ENCODE measurements around the gene IQSEC1.
A peak's percentile ranks its signal among the peaks of the same experiment; 100 is the strongest.

Gene IQSEC1

GRCh38 chr3:13106308-13107001 is 33.2 kb upstream of the IQSEC1 start:
- DNase-seq (ENCODE audit: low spot score): no peak

GRCh38 chr3:13105896-13106250 is 32.6 kb upstream of the IQSEC1 start:
- DNase-seq (ENCODE audit: low spot score): no peak

- DNase-seq (ENCODE audit: low spot score): no peak
Measured at GRCh38 chr3:13105181-13105895, 32.1 kb upstream of the IQSEC1 start.

- no peak for DNase-seq (ENCODE audit: low spot score)
Measured at GRCh38 chr3:13104511-13104910, 31.3 kb upstream of the IQSEC1 start.

GRCh38 chr3:13103416-13104058 is 30.3 kb upstream of the IQSEC1 start:
- no peak for DNase-seq (ENCODE audit: low spot score)

- no peak for DNase-seq (ENCODE audit: low spot score)
Measured at GRCh38 chr3:13102386-13103345, 29.4 kb upstream of the IQSEC1 start.

- DNase-seq (ENCODE audit: low spot score): no peak
Measured at GRCh38 chr3:13099707-13100106, 26.5 kb upstream of the IQSEC1 start.

GRCh38 chr3:13098192-13098988 is 25.2 kb upstream of the IQSEC1 start:
- DNase-seq (ENCODE audit: low spot score): no peak

GRCh38 chr3:13096356-13096755 is 23.1 kb upstream of the IQSEC1 start:
- DNase-seq (ENCODE audit: low spot score): no peak

GRCh38 chr3:13095408-13095937 is 22.2 kb upstream of the IQSEC1 start:
- no peak for DNase-seq (ENCODE audit: low spot score)

- DNase-seq (ENCODE audit: low spot score): no peak
Measured at GRCh38 chr3:13093687-13094086, 20.5 kb upstream of the IQSEC1 start.

- no peak for DNase-seq (ENCODE audit: low spot score)
Measured at GRCh38 chr3:13092621-13093617, 19.7 kb upstream of the IQSEC1 start.

- DNase-seq (ENCODE audit: low spot score): peak; percentile 82
Measured at GRCh38 chr3:13091898-13092611, 18.8 kb upstream of the IQSEC1 start.

- DNase-seq (ENCODE audit: low spot score): no peak
Measured at GRCh38 chr3:13088028-13089006, 15.1 kb upstream of the IQSEC1 start.

- no peak for DNase-seq (ENCODE audit: low spot score)
Measured at GRCh38 chr3:13087320-13087990, 14.2 kb upstream of the IQSEC1 start.

- no peak for DNase-seq (ENCODE audit: low spot score)
Measured at GRCh38 chr3:13086531-13086981, 13.3 kb upstream of the IQSEC1 start.

- DNase-seq (ENCODE audit: low spot score): no peak
Measured at GRCh38 chr3:13085846-13086179, 12.6 kb upstream of the IQSEC1 start.
